Parathyroid adenoma (tissue), 2 donors: ENCODE results near the gene TASL.
"Not testable (repeated sequence)": the region's sequence is repeated elsewhere in the genome, so short reads cannot be mapped to it uniquely, and the experiment has no call there.

Source experiments
- H2AFZ ChIP-seq: fragments of 300-600 bp; sonication (generic); one replicate; pipeline ENCODE4 v1.7.0; 2017; ENCODE audit warnings: antibody characterized with exemption, mild to moderate bottlenecking
- H3K27ac ChIP-seq: fragments of 300-600 bp; sonication (generic); one replicate; pipeline ENCODE4 v1.7.0; 2017
- H3K27me3 ChIP-seq: fragments of 300-600 bp; sonication (generic); one replicate; pipeline ENCODE4 v1.7.0; 2017; ENCODE audit warnings: low read length; ENCODE audit not compliant: control insufficient read depth, insufficient read depth
- H3K36me3 ChIP-seq: fragments of 300-600 bp; sonication (generic); one replicate; pipeline ENCODE4 v1.7.0; 2017; ENCODE audit warnings: low read length; ENCODE audit not compliant: control insufficient read depth, insufficient read depth
- H3K4me1 ChIP-seq: fragments of 300-600 bp; sonication (generic); one replicate; pipeline ENCODE4 v1.7.0; 2017; ENCODE audit warnings: control low read depth
- H3K4me2 ChIP-seq: fragments of 300-600 bp; sonication (generic); one replicate; pipeline ENCODE4 v1.7.0; 2017; ENCODE audit warnings: low read length
- H3K4me3 ChIP-seq: fragments of 300-600 bp; sonication (generic); one replicate; pipeline ENCODE4 v1.7.0; 2017; ENCODE audit warnings: low read depth, low read length
- H3K79me2 ChIP-seq: fragments of 300-600 bp; sonication (generic); one replicate; pipeline ENCODE4 v1.7.0; 2017; ENCODE audit warnings: control low read depth
- H3K9ac ChIP-seq: fragments of 300-600 bp; sonication (generic); one replicate; pipeline ENCODE4 v1.7.0; 2017; ENCODE audit warnings: mild to moderate bottlenecking
- H3K9me3 ChIP-seq: fragments of 300-600 bp; sonication (generic); one replicate; pipeline ENCODE4 v1.7.0; 2017; ENCODE audit warnings: low read length; ENCODE audit not compliant: control insufficient read depth
- CTCF ChIP-seq: fragments of 300-600 bp; sonication (generic); IDR thresholded peaks from one replicate; pipeline ENCODE4 v1.7.0; 2017; ENCODE audit warnings: antibody characterized with exemption, mild to moderate bottlenecking
- donor health status: primary hyperparathyroidism.

TASL gene

GRCh38 chrX:30570505-30570904 is 7.1 kb downstream of the TASL start:
- no peak overlapping the region for H3K9ac ChIP-seq
- H3K4me3 ChIP-seq: no peak overlapping the region
- H3K27ac ChIP-seq: no peak overlapping the region
- no peaks in the 10 kb centered on the region for H3K4me1 ChIP-seq
- H3K9me3 ChIP-seq: no peaks in the 10 kb centered on the region
- H3K4me2 ChIP-seq: no peak overlapping the region
- H3K79me2 ChIP-seq: no peaks in the 10 kb centered on the region
- no peaks in the 10 kb centered on the region for H3K27me3 ChIP-seq
- no peaks in the 10 kb centered on the region for H3K36me3 ChIP-seq
- TF ChIP-seq CTCF: peak; percentile 21
- H2AFZ ChIP-seq: no peak overlapping the region

GRCh38 chrX:30568136-30568535 is 9.4 kb downstream of the TASL start:
- Histone ChIP-seq H3K79me2 (no peaks in the 10 kb centered on the region), H3K9me3 (no peaks in the 10 kb centered on the region), H2AFZ (no peak overlapping the region), H3K27ac (no peak overlapping the region), H3K9ac (no peak overlapping the region), H3K27me3 (no peaks in the 10 kb centered on the region), H3K4me1 (no peaks in the 10 kb centered on the region), H3K36me3 (no peaks in the 10 kb centered on the region), H3K4me3 (no peak overlapping the region), H3K4me2 (no peak overlapping the region)
- no peak for TF ChIP-seq CTCF

- not testable (repeated sequence) for H3K79me2 ChIP-seq, H3K36me3 ChIP-seq, H3K4me2 ChIP-seq, H3K9ac ChIP-seq, H2AFZ ChIP-seq, H3K4me1 ChIP-seq, H3K27ac ChIP-seq, H3K4me3 ChIP-seq, H3K27me3 ChIP-seq, H3K9me3 ChIP-seq
Observed at GRCh38 chrX:30563070-30563469, 14.5 kb downstream of the TASL start.

GRCh38 chrX:30561191-30561590 is 16.4 kb downstream of the TASL start:
- TF ChIP-seq CTCF: no peak
- H3K79me2 ChIP-seq: no peaks in the 10 kb centered on the region
- no peak overlapping the region for H3K4me2 ChIP-seq
- H2AFZ ChIP-seq: no peak overlapping the region
- no peaks in the 10 kb centered on the region for H3K9me3 ChIP-seq
- H3K27ac ChIP-seq: no peak overlapping the region
- H3K27me3 ChIP-seq: no peaks in the 10 kb centered on the region
- no peak overlapping the region for H3K9ac ChIP-seq
- H3K36me3 ChIP-seq: no peaks in the 10 kb centered on the region
- no peak overlapping the region for H3K4me3 ChIP-seq
- H3K4me1 ChIP-seq: no peaks in the 10 kb centered on the region

GRCh38 chrX:30538271-30538670 is 39.3 kb downstream of the TASL start:
- Histone ChIP-seq H3K36me3 (no peaks in the 10 kb centered on the region), H3K27me3 (no peaks in the 10 kb centered on the region), H3K79me2 (no peaks in the 10 kb centered on the region), H3K4me1 (no peaks in the 10 kb centered on the region), H3K9ac (no peak overlapping the region), H2AFZ (no peak overlapping the region), H3K4me2 (no peak overlapping the region), H3K4me3 (no peak overlapping the region), H3K9me3 (no peaks in the 10 kb centered on the region), H3K27ac (no peak overlapping the region)
- TF ChIP-seq CTCF: no peak
